ENCODE measurements around the gene TMCO4.
"Not testable (repeated sequence)": the region's sequence is repeated elsewhere in the genome, so short reads cannot be mapped to it uniquely, and the experiment has no call there.

DNA sequence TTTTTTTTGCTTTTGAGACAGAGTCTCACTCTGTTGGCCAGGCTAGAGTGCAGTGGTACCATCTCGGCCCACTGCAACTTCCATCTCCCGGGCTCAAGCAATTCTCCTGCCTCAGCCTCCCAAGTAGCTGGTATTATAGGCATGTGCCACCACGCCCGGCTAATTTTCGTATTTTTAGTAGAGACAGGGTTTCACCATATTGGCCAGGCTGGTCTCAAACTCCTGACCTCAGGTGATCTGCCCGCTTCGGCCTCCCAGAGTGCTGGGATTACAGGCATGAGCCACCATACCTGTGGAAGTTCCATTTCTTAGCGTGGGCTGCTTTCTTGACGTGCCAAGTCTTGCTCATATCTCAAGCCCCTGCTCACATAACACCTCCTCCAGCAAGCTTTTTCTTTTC is 164.7 kb downstream of the TMCO4 start:
- not testable (repeated sequence) for TF ChIP-seq POLR2A (IDR thresholded peaks at IDR 0.05; ENCODE audit: low read length); GATA1 (IDR thresholded peaks at IDR 0.05; ENCODE audit: low read depth, low read length)

All from erythroblast (primary cell).